Measurements from ENCODE around the gene HUS1B.

DNA sequence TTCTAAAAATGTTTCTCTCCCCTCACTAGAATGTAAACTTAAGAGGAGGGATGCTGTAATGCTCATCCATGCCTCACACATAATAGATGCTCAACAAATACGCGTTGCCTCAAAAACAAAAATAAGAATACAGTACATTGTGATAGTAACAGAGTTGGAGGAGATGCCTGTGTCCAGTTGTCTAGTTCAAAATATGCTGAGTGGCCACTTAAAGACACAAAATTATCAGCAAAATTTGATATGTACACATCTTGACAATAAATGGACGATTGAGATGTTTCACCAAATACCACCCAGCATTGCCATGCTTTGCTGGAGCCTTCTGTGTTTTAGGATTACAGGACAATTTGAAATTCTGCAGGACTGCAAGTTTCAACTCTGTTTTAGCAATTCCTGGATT lies 43.6 kb upstream of the HUS1B start:
- TF ChIP-seq CTCF (IDR thresholded peaks at IDR 0.05; ENCODE audit: low read depth, low read length, poor library complexity, severe bottlenecking) (no peak), EZH2phosphoT487 (IDR thresholded peaks at IDR 0.05; ENCODE audit: borderline replicate concordance, low read length) (no peak)
